Measurements from ENCODE around the gene WWTR1. TPM values are rescaled to one million over a fixed set of nuclear protein-coding genes. Genes with fewer than 3 reads are reported as not detected.

WWTR1 gene
- total and polyA plus RNA-seq, 2 donors (not counting 3 experiments of a cell fraction or from before 2014, with no cell fraction given): 210 to 341 TPM

- dilution Hi-C loops (cut with MboI; ENCODE audit: extremely low pct_ligation_motif_present, low sequenced_read_pairs) (no loop called here), intact Hi-C loops (cut with micrococcal nuclease) (no loop called here)
- Histone ChIP-seq H3K36me3 (ENCODE audit: control insufficient read depth in 2 of 2, extremely low read depth in 1 of 2, insufficient read depth in 2 of 2, low read length in 2 of 2) (no peaks in the 10 kb centered on the region), H3K79me2 (ENCODE audit: control insufficient read depth, insufficient read depth, low read length) (peaks cover 5% of the 10 kb centered on the region), H3K27me3 (ENCODE audit: control insufficient read depth in 2 of 2, insufficient read depth in 2 of 2, low read length in 2 of 2) (no peaks in the 10 kb centered on the region), H2AFZ (ENCODE audit: low read depth, low read length) (no peak overlapping the region), H3K4me2 (ENCODE audit: insufficient read depth, low read length) (no peak overlapping the region), H3K9ac (replicated peaks; ENCODE audit: extremely low read depth, insufficient read depth, low read length) (no peak overlapping the region), H3K4me3 (replicated peaks in 1 of 3; ENCODE audit: insufficient read depth in 1 of 3, low read depth in 1 of 3, low read length in 3 of 3) (no peak overlapping the region), H3K27ac (ENCODE audit: insufficient read depth, low read depth, low read length) (no peak overlapping the region), H3K9me3 (replicated peaks; ENCODE audit: control insufficient read depth, insufficient read depth, low read length) (no peaks in the 10 kb centered on the region), H3K9me1 (replicated peaks; ENCODE audit: control insufficient read depth, extremely low read depth, insufficient read depth, low read length) (no peaks in the 10 kb centered on the region), H3K4me1 (ENCODE audit: control insufficient read depth, extremely low read depth, insufficient read depth, low read length) (peaks cover 23% of the 10 kb centered on the region), H4K20me1 (replicated peaks; ENCODE audit: control insufficient read depth, extremely low read depth, insufficient read depth, low read length) (no peaks in the 10 kb centered on the region)
- no peak for DNase-seq (ENCODE audit: low read depth, low spot score)
- POLR2A ChIA-PET: no interaction called here
- peak; percentile 4 for TF ChIP-seq JUN (IDR thresholded peaks at IDR 0.05; ENCODE audit: borderline replicate concordance, insufficient read depth, insufficient read length, low read depth)
- no peak for TF ChIP-seq MYC (IDR thresholded peaks at IDR 0.05; ENCODE audit: low read depth, low read length)
- CTCF ChIA-PET: interaction anchor here (3.5 to 7.1 kb wide), 2 partner anchors 8 to 55 kb away, joined by 16 to 66 read pairs; no protein-coding TSS in a partner anchor
- no TSS peak for BruUV-seq (replicated peaks)
- FAIRE-seq: no peak
Observed at GRCh38 chr3:149662240-149662887, 4.5 kb upstream of the WWTR1 start.

DNA sequence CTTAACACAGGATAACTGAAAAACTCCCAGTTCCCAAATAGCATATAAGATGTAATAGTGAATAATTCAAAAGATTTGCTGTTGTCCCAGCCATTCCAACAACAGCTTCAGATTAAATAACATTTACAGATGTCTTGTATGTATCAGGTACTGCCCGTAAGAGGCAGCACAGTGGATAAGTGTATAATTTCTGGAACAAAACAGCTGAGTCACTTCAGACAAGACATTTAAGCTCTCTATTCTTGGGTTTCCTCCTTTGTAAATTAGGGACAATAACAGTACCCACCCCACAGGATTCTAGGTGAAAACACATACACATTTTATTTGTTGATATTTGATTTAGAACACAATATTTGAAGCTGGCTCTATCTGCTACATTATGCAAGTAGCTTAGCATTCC lies 2.6 kb upstream of the WWTR1 start:
- ChIA-PET CTCF (interaction anchor here (0.7 to 10.0 kb wide), 12 partner anchors 10 to 147 kb away, joined by 3 to 92 read pairs (median 6); no protein-coding TSS in a partner anchor), POLR2A (interaction anchor here (0.6 to 0.7 kb wide), 4 partner anchors 11 to 124 kb away, joined by 3 to 5 read pairs (median 4); no protein-coding TSS in a partner anchor)
- H3K27ac ChIP-seq (ENCODE audit: insufficient read depth, low read depth, low read length): no peak overlapping the region
- H3K36me3 ChIP-seq (ENCODE audit: control insufficient read depth in 2 of 2, extremely low read depth in 1 of 2, insufficient read depth in 2 of 2, low read length in 2 of 2): no peaks in the 10 kb centered on the region
- H2AFZ ChIP-seq (ENCODE audit: low read depth, low read length): peak overlapping the region; percentile 26
- no TSS peak for BruUV-seq (replicated peaks)
- H3K27me3 ChIP-seq (ENCODE audit: control insufficient read depth in 2 of 2, insufficient read depth in 2 of 2, low read length in 2 of 2): no peaks in the 10 kb centered on the region
- peaks cover 24% of the 10 kb centered on the region for H3K79me2 ChIP-seq (ENCODE audit: control insufficient read depth, insufficient read depth, low read length)
- no peaks in the 10 kb centered on the region for H3K9me1 ChIP-seq (replicated peaks; ENCODE audit: control insufficient read depth, extremely low read depth, insufficient read depth, low read length)
- no peak overlapping the region for H3K4me2 ChIP-seq (ENCODE audit: insufficient read depth, low read length)
- H3K4me3 ChIP-seq (replicated peaks in 1 of 3; ENCODE audit: insufficient read depth in 1 of 3, low read depth in 1 of 3, low read length in 3 of 3): no peak overlapping the region
- dilution Hi-C loops (cut with MboI; ENCODE audit: extremely low pct_ligation_motif_present, low sequenced_read_pairs) (no loop called here), intact Hi-C loops (cut with micrococcal nuclease) (no loop called here)
- H3K9me3 ChIP-seq (replicated peaks; ENCODE audit: control insufficient read depth, insufficient read depth, low read length): no peaks in the 10 kb centered on the region
- H3K9ac ChIP-seq (replicated peaks; ENCODE audit: extremely low read depth, insufficient read depth, low read length): no peak overlapping the region
- FAIRE-seq: no peak
- peaks cover 4% of the 10 kb centered on the region for H4K20me1 ChIP-seq (replicated peaks; ENCODE audit: control insufficient read depth, extremely low read depth, insufficient read depth, low read length)
- H3K4me1 ChIP-seq (ENCODE audit: control insufficient read depth, extremely low read depth, insufficient read depth, low read length): peaks cover 25% of the 10 kb centered on the region
- peak; percentile 39 for DNase-seq (ENCODE audit: low read depth, low spot score)
- TF ChIP-seq JUN (IDR thresholded peaks at IDR 0.05; ENCODE audit: borderline replicate concordance, insufficient read depth, insufficient read length, low read depth): no peak
- no peak for TF ChIP-seq EZH2 (IDR thresholded peaks at IDR 0.05; ENCODE audit: borderline replicate concordance, low read depth, low read length, severe bottlenecking)
- TF ChIP-seq, protein P1, sequence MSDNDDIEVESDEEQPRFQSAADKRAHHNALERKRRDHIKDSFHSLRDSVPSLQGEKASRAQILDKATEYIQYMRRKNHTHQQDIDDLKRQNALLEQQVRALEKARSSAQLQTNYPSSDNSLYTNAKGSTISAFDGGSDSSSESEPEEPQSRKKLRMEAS (IDR thresholded peaks at IDR 0.05; ENCODE audit: insufficient read depth, insufficient read length): no peak
- TF ChIP-seq CTCF (IDR thresholded peaks at IDR 0.05; ENCODE audit: extremely low read depth in 1 of 2, insufficient read depth in 1 of 2, low read depth in 1 of 2, low read length in 2 of 2): no peak
- TF ChIP-seq GATA2 (IDR thresholded peaks at IDR 0.05; ENCODE audit: insufficient read depth, insufficient read length, low read depth, low read length): no peak
- no peak for TF ChIP-seq FOS (IDR thresholded peaks at IDR 0.05; ENCODE audit: borderline replicate concordance, insufficient read depth, low read length)
- TF ChIP-seq MYC (IDR thresholded peaks at IDR 0.05; ENCODE audit: low read depth, low read length): no peak
- TF ChIP-seq POLR2A (IDR thresholded peaks at IDR 0.05; ENCODE audit: low read depth, low read length): no peak
- TF ChIP-seq POLR2AphosphoS5 (IDR thresholded peaks at IDR 0.05; ENCODE audit: insufficient read depth, low read depth, low read length): no peak
